ENCODE measurements around the gene SOX4. TPM values are rescaled to one million over a fixed set of nuclear protein-coding genes. Genes with fewer than 3 reads are reported as not detected.

SOX4 gene
- polyA plus RNA-seq, 3 donors = 2.2 to 15.7 (median 2.5) TPM

DNA sequence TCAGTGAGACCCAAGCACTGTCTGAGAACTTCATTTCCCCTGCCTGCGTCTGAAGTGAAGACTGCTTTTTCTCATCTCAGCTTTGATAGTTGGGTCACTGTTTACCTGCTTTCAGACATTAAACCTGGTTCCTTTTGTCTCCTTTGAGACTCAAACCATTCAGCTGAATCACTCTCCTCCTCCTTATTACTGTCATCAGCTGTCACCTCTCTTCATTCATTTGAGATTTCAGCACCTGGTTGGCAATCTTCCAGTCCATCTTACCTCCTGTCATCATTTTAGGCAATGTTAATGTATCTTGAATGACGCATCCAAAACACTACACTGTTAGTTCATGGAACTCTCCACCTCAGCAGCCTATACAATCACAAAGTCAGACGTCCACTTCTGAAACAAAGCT is 34.3 kb upstream of the SOX4 start:
- H3K36me3 ChIP-seq (replicated peaks in 1 of 2; ENCODE audit: control insufficient read depth in 1 of 2, insufficient read depth in 2 of 2, low read length in 2 of 2) = no peaks in the 10 kb centered on the region
- Mint-ChIP-seq H3K27ac (no peak overlapping the region), H3K27me3 (ENCODE audit: low read depth in 3 of 3) (no peaks in the 10 kb centered on the region), H3K9me3 (peaks cover 0 to 20% (median 4%) of the 10 kb centered on the region in 7 donors), H3K36me3 (no peaks in the 10 kb centered on the region), H3K4me1 (no peaks in the 10 kb centered on the region), H3K4me3 (no peak overlapping the region)
- H3K9me3 ChIP-seq (replicated peaks in 1 of 2; ENCODE audit: control insufficient read depth in 1 of 2, insufficient read depth in 1 of 2, low read length in 2 of 2) = no peaks in the 10 kb centered on the region
- H3K27ac ChIP-seq (ENCODE audit: low read depth in 1 of 2, low read length in 2 of 2) = no peak overlapping the region
- no peak for DNase-seq
- TF ChIP-seq, protein P1, sequence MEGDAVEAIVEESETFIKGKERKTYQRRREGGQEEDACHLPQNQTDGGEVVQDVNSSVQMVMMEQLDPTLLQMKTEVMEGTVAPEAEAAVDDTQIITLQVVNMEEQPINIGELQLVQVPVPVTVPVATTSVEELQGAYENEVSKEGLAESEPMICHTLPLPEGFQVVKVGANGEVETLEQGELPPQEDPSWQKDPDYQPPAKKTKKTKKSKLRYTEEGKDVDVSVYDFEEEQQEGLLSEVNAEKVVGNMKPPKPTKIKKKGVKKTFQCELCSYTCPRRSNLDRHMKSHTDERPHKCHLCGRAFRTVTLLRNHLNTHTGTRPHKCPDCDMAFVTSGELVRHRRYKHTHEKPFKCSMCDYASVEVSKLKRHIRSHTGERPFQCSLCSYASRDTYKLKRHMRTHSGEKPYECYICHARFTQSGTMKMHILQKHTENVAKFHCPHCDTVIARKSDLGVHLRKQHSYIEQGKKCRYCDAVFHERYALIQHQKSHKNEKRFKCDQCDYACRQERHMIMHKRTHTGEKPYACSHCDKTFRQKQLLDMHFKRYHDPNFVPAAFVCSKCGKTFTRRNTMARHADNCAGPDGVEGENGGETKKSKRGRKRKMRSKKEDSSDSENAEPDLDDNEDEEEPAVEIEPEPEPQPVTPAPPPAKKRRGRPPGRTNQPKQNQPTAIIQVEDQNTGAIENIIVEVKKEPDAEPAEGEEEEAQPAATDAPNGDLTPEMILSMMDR (IDR thresholded peaks at IDR 0.05) = no peak
- H3K4me3 ChIP-seq (replicated peaks in 1 of 3; ENCODE audit: low read depth in 2 of 3, low read length in 3 of 3) = no peak overlapping the region
- no peaks in the 10 kb centered on the region for H3K79me2 ChIP-seq (ENCODE audit: insufficient read depth, low read length)
- intact Hi-C loops (cut with micrococcal nuclease) = no loop called here
- H3K4me2 ChIP-seq (replicated peaks; ENCODE audit: extremely low read depth, low read length, poor library complexity, severe bottlenecking) = no peak overlapping the region
- H3K27me3 ChIP-seq (ENCODE audit: control insufficient read depth in 2 of 2, insufficient read depth in 2 of 2, low read length in 2 of 2) = no peaks in the 10 kb centered on the region
- no peak overlapping the region for H2AFZ ChIP-seq (ENCODE audit: insufficient read depth, low read depth, low read length, poor library complexity, severe bottlenecking)
- WGBS (ENCODE audit: insufficient coverage) = 97% methylated on average over 3 of the region's 3 CpGs
- no peaks in the 10 kb centered on the region for H4K20me1 ChIP-seq (ENCODE audit: insufficient read depth, low read length)
- no peaks in the 10 kb centered on the region for H3K4me1 ChIP-seq (ENCODE audit: control insufficient read depth in 1 of 2, insufficient read depth in 2 of 2, low read length in 2 of 2)
- no peak overlapping the region for H3K9ac ChIP-seq (ENCODE audit: insufficient read depth, low read length, poor library complexity, severe bottlenecking)

DNA sequence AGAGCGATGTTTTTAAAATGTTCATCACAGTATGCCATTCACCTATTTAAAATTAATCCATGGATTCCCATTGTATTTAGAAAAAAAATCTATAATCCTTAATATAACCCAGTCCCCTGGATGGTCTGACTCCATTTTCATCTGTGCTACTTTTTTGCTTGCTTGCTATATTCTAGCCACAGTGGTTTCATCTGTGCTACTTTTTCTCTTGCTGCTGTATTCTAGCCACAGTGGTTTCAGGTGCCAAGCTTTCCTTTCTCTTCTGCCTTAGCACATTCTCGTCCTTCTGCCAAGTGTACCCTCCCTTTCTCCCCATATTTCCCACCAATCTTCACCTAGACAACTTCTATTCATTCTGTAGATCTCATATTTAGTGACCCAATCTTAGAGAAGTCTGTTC is 33.3 kb upstream of the SOX4 start:
- 71% methylated on average over 1 of the region's 2 CpGs for WGBS (ENCODE audit: insufficient coverage)
- no peak overlapping the region for H3K4me2 ChIP-seq (replicated peaks; ENCODE audit: extremely low read depth, low read length, poor library complexity, severe bottlenecking)
- H3K79me2 ChIP-seq (ENCODE audit: insufficient read depth, low read length) = no peaks in the 10 kb centered on the region
- H3K4me3 ChIP-seq (replicated peaks in 1 of 3; ENCODE audit: low read depth in 2 of 3, low read length in 3 of 3) = no peak overlapping the region
- no peaks in the 10 kb centered on the region for H4K20me1 ChIP-seq (ENCODE audit: insufficient read depth, low read length)
- no peaks in the 10 kb centered on the region for H3K4me1 Mint-ChIP-seq
- no peak for DNase-seq
- H3K9me3 Mint-ChIP-seq = peaks cover 0 to 20% (median 4%) of the 10 kb centered on the region in 7 donors
- H3K27ac ChIP-seq (ENCODE audit: low read depth in 1 of 2, low read length in 2 of 2) = no peak overlapping the region
- no peaks in the 10 kb centered on the region for H3K36me3 Mint-ChIP-seq
- no peaks in the 10 kb centered on the region for H3K27me3 ChIP-seq (ENCODE audit: control insufficient read depth in 2 of 2, insufficient read depth in 2 of 2, low read length in 2 of 2)
- intact Hi-C loops (cut with micrococcal nuclease) = no loop called here
- H3K27me3 Mint-ChIP-seq (ENCODE audit: low read depth in 3 of 3) = no peaks in the 10 kb centered on the region
- H3K4me1 ChIP-seq (ENCODE audit: control insufficient read depth in 1 of 2, insufficient read depth in 2 of 2, low read length in 2 of 2) = no peaks in the 10 kb centered on the region
- H3K27ac Mint-ChIP-seq = no peak overlapping the region
- no peak overlapping the region for H3K9ac ChIP-seq (ENCODE audit: insufficient read depth, low read length, poor library complexity, severe bottlenecking)
- H2AFZ ChIP-seq (ENCODE audit: insufficient read depth, low read depth, low read length, poor library complexity, severe bottlenecking) = no peak overlapping the region
- no peak overlapping the region for H3K4me3 Mint-ChIP-seq
- H3K9me3 ChIP-seq (replicated peaks in 1 of 2; ENCODE audit: control insufficient read depth in 1 of 2, insufficient read depth in 1 of 2, low read length in 2 of 2) = no peaks in the 10 kb centered on the region
- TF ChIP-seq, protein P1 (IDR thresholded peaks at IDR 0.05) = no peak
- H3K36me3 ChIP-seq (replicated peaks in 1 of 2; ENCODE audit: control insufficient read depth in 1 of 2, insufficient read depth in 2 of 2, low read length in 2 of 2) = no peaks in the 10 kb centered on the region
